ENCODE results near the gene LRRC8E. TPM values are rescaled to one million over a fixed set of nuclear protein-coding genes. Genes with fewer than 3 reads are reported as not detected.

LRRC8E gene
- total RNA-seq, 1 experiment from 2014 or later, result 3.0 TPM

GRCh38 chr19:7859831-7860713 lies 28.2 kb upstream of the LRRC8E start:
- DNase-seq (ENCODE audit: low spot score) (no peak), ATAC-seq (no peak)
- H3K27ac Mint-ChIP-seq, result no peak overlapping the region
- H3K9me3 Mint-ChIP-seq, result no peaks in the 10 kb centered on the region
- peaks cover 16% of the 10 kb centered on the region for H3K4me1 Mint-ChIP-seq
- peaks cover 74% of the 10 kb centered on the region for H3K27me3 Mint-ChIP-seq (ENCODE audit: low read depth)
- no peak for TF ChIP-seq KAT7 (CRISPR knock-in tag; IDR thresholded peaks at IDR 0.05; ENCODE audit: borderline replicate concordance)
- no peak for TF ChIP-seq ATF1 (CRISPR knock-in tag; IDR thresholded peaks at IDR 0.05)
- TF ChIP-seq PREB (CRISPR knock-in tag; IDR thresholded peaks at IDR 0.05; ENCODE audit: borderline replicate concordance), result no peak
- TF ChIP-seq CREB1 (CRISPR knock-in tag; IDR thresholded peaks at IDR 0.05), result no peak
- no peak for TF ChIP-seq TCF7 (CRISPR knock-in tag; IDR thresholded peaks at IDR 0.05; ENCODE audit: low read depth)
- TF ChIP-seq SP1 (CRISPR knock-in tag; conservative IDR thresholded peaks at IDR 0.05), result no peak
- TF ChIP-seq USF2 (CRISPR knock-in tag; IDR thresholded peaks at IDR 0.05), result no peak
- no peak for TF ChIP-seq GTF2I (CRISPR knock-in tag; conservative IDR thresholded peaks at IDR 0.05)
- TF ChIP-seq MYBL2 (CRISPR knock-in tag; IDR thresholded peaks at IDR 0.05), result no peak
- no peak for TF ChIP-seq GRHL2 (CRISPR knock-in tag; IDR thresholded peaks at IDR 0.05; ENCODE audit: insufficient replicate concordance, severe bottlenecking)
- TF ChIP-seq HMGA2 (CRISPR knock-in tag; IDR thresholded peaks at IDR 0.05), result no peak
- no peak for TF ChIP-seq ZMAT4 (CRISPR knock-in tag; IDR thresholded peaks at IDR 0.05)
- no peak for TF ChIP-seq ZNF671 (CRISPR knock-in tag; IDR thresholded peaks at IDR 0.05)
- no peak for TF ChIP-seq ZBTB43 (CRISPR knock-in tag; IDR thresholded peaks at IDR 0.05)
- TF ChIP-seq USF1 (CRISPR knock-in tag; IDR thresholded peaks at IDR 0.05), result no peak
- no peak for TF ChIP-seq ERG (CRISPR knock-in tag; IDR thresholded peaks at IDR 0.05)
- TF ChIP-seq ZNF512 (CRISPR knock-in tag; IDR thresholded peaks at IDR 0.05; ENCODE audit: borderline replicate concordance), result no peak
- no peak for TF ChIP-seq FOXP1 (CRISPR knock-in tag; IDR thresholded peaks at IDR 0.05; ENCODE audit: borderline replicate concordance)
- ChIA-PET POLR2A (interaction anchor here (0.7 to 2.6 kb wide), 3 partner anchors 9 to 73 kb away, joined by 3 to 19 read pairs (median 3); no protein-coding TSS in a partner anchor), CTCF (interaction anchor here (0.6 to 4.5 kb wide), 9 partner anchors 7 to 179 kb away, joined by 3 to 45 read pairs (median 16); partner anchors contain the start of genes MAP2K7, SNAPC2 and TRAPPC5)
- no peak overlapping the region; the same call in 1 of the 2 replicates for H3K4me3 Mint-ChIP-seq
- H3K36me3 Mint-ChIP-seq, result no peaks in the 10 kb centered on the region

Data from WTC11 (cell line).